H9 (cell line): ENCODE measurements around the gene SEMA6C. TPM values are rescaled to one million over a fixed set of nuclear protein-coding genes. Genes with fewer than 3 reads are reported as not detected.

Experiments
- DNase-seq: peaks from one replicate; pipeline ENCODE4 v3.0.0-alpha.2; 2017
- H2AFZ ChIP-seq: one replicate; pipeline ENCODE4 v1.6.1; 2013; ENCODE audit warnings: mild to moderate bottlenecking, low read length, control low read depth, moderate library complexity
- H2AK5ac ChIP-seq: 2 replicates; pipeline ENCODE4 v1.6.1; 2013; ENCODE audit warnings: low read length, control low read depth, mixed read lengths; ENCODE audit not compliant: insufficient read length
- H2BK120ac ChIP-seq: one replicate; pipeline ENCODE4 v1.6.1; 2013; ENCODE audit warnings: low read depth, mild to moderate bottlenecking, low read length, control low read depth, inconsistent platforms; ENCODE audit not compliant: poor library complexity, severe bottlenecking
- H2BK12ac ChIP-seq: 2 replicates; pipeline ENCODE4 v1.6.1; 2013; ENCODE audit warnings: low read length, control low read depth, mixed read lengths, low read depth; ENCODE audit not compliant: insufficient read length
- H2BK15ac ChIP-seq: 2 replicates; pipeline ENCODE4 v1.6.1; 2013; ENCODE audit warnings: low read depth, low read length, control low read depth
- H2BK20ac ChIP-seq: one replicate; pipeline ENCODE4 v1.6.1; 2013; ENCODE audit warnings: low read depth, mild to moderate bottlenecking, low read length, control low read depth, inconsistent platforms; ENCODE audit not compliant: poor library complexity, severe bottlenecking
- H2BK5ac ChIP-seq: 2 replicates; pipeline ENCODE4 v1.6.1; 2013; ENCODE audit warnings: low read length, control low read depth, mixed read lengths; ENCODE audit not compliant: insufficient read length
- H3K14ac ChIP-seq: 2 replicates; pipeline ENCODE4 v1.6.1; 2013; ENCODE audit warnings: low read length, control low read depth; ENCODE audit not compliant: insufficient read depth
- H3K18ac ChIP-seq: 2 replicates; pipeline ENCODE4 v1.6.1; 2013; ENCODE audit warnings: low read depth, mild to moderate bottlenecking, mixed read lengths, low read length, control low read depth; ENCODE audit not compliant: insufficient read length
- H3K23ac ChIP-seq: 2 replicates; pipeline ENCODE4 v1.6.1; 2013; ENCODE audit warnings: low read length, control low read depth, mixed read lengths, low read depth; ENCODE audit not compliant: insufficient read length
- H3K23me2 ChIP-seq: 2 replicates; pipeline ENCODE4 v1.6.1; 2013; ENCODE audit warnings: low read depth, mild to moderate bottlenecking, mixed read lengths, low read length, control low read depth; ENCODE audit not compliant: insufficient read length, poor library complexity, severe bottlenecking
- H3K27ac ChIP-seq: 2 replicates; pipeline ENCODE4 v1.5.1; 2013; ENCODE audit warnings: low read length, control low read depth, mixed read lengths, low read depth; ENCODE audit not compliant: insufficient read length
- H3K27me3 ChIP-seq: 2 replicates; pipeline ENCODE4 v1.6.1; 2013; ENCODE audit warnings: low read length, control low read depth, inconsistent platforms; ENCODE audit not compliant: insufficient read depth
- H3K4ac ChIP-seq: 2 replicates; pipeline ENCODE4 v1.6.1; 2013; ENCODE audit warnings: low read depth, mild to moderate bottlenecking, control low read depth, inconsistent platforms, low read length, moderate library complexity
- H3K4me1 ChIP-seq: 2 replicates; pipeline ENCODE4 v1.6.1; 2013; ENCODE audit warnings: low read length, control low read depth, inconsistent platforms; ENCODE audit not compliant: insufficient read depth
- H3K4me2 ChIP-seq: 2 replicates; pipeline ENCODE4 v1.6.1; 2013; ENCODE audit warnings: low read length, control low read depth, mixed read lengths; ENCODE audit not compliant: insufficient read length, insufficient read depth
- H3K56ac ChIP-seq: 2 replicates; pipeline ENCODE4 v1.6.1; 2013; ENCODE audit warnings: low read depth, mild to moderate bottlenecking, mixed read lengths, low read length, control low read depth; ENCODE audit not compliant: insufficient read length
- H3K79me1 ChIP-seq: 2 replicates; pipeline ENCODE4 v1.6.1; 2013; ENCODE audit warnings: low read depth, mild to moderate bottlenecking, moderate library complexity, low read length, control low read depth, inconsistent platforms; ENCODE audit not compliant: insufficient read depth, poor library complexity, severe bottlenecking
- H3K79me2 ChIP-seq: 2 replicates; pipeline ENCODE4 v1.6.1; 2013; ENCODE audit warnings: low read length, control low read depth, inconsistent platforms; ENCODE audit not compliant: insufficient read depth
- H3K9ac ChIP-seq: 2 replicates; pipeline ENCODE4 v1.6.1; 2013; ENCODE audit warnings: low read length, control low read depth, mixed read lengths; ENCODE audit not compliant: insufficient read length; ENCODE audit errors: extremely low read depth
- H3K9me3 ChIP-seq: one replicate; pipeline ENCODE4 v1.6.1; 2013; ENCODE audit warnings: low read depth, low read length, inconsistent platforms; ENCODE audit not compliant: control insufficient read depth
- H3T11ph ChIP-seq: one replicate; pipeline ENCODE4 v1.6.1; 2013; ENCODE audit warnings: mild to moderate bottlenecking, low read length, control low read depth, inconsistent platforms
- H4K20me1 ChIP-seq: one replicate; pipeline ENCODE4 v1.6.1; 2013; ENCODE audit not compliant: control insufficient read depth, insufficient read length, insufficient read depth
- H4K5ac ChIP-seq: 2 replicates; pipeline ENCODE4 v1.6.1; 2013; ENCODE audit warnings: low read depth, mild to moderate bottlenecking, mixed read lengths, low read length, control low read depth; ENCODE audit not compliant: insufficient read length
- H4K8ac ChIP-seq: replicated peaks from 2 replicates; pipeline ENCODE4 v1.6.1; 2013; ENCODE audit warnings: low read length, control low read depth, mixed read lengths, low read depth; ENCODE audit not compliant: insufficient read length
- H4K91ac ChIP-seq: 2 replicates; pipeline ENCODE4 v1.6.1; 2013; ENCODE audit warnings: low read depth, mild to moderate bottlenecking, moderate library complexity, mixed read lengths, low read length, control low read depth; ENCODE audit not compliant: insufficient read length
- H3K27ac Mint-ChIP-seq, 3 experiments: 2 replicates in 2 of 3; 3 replicates in 1 of 3; pipeline ENCODE4 v1.8.0; 2020 to 2021; ENCODE audit warnings: mixed read lengths in 3 of 3, mild to moderate bottlenecking in 1 of 3, moderate library complexity in 1 of 3
- H3K27me3 Mint-ChIP-seq: 2 replicates; pipeline ENCODE4 v1.8.0; 2021; ENCODE audit warnings: low read depth, mild to moderate bottlenecking, moderate library complexity, mixed read lengths
- H3K36me3 Mint-ChIP-seq, 3 experiments: 2 replicates in 2 of 3; 3 replicates in 1 of 3; pipeline ENCODE4 v1.8.0; 2020 to 2021; ENCODE audit warnings: low read depth in 3 of 3, mixed read lengths in 3 of 3; ENCODE audit not compliant: insufficient read depth in 1 of 3
- H3K4me1 Mint-ChIP-seq, 2 experiments: 2 replicates each; pipeline ENCODE4 v1.8.0; 2020; ENCODE audit warnings: mixed read lengths in 2 of 2
- H3K4me3 Mint-ChIP-seq, 2 experiments: 2 replicates in 1 of 2; 3 replicates in 1 of 2; pipeline ENCODE4 v1.8.0; 2020 to 2021; ENCODE audit warnings: mild to moderate bottlenecking in 2 of 2, mixed read lengths in 2 of 2, moderate library complexity in 1 of 2
- H3K9me3 Mint-ChIP-seq, 2 experiments: 2 replicates in 1 of 2; 3 replicates in 1 of 2; pipeline ENCODE4 v1.8.0; 2020; ENCODE audit warnings: mild to moderate bottlenecking in 2 of 2, mixed read lengths in 2 of 2, moderate library complexity in 1 of 2
- WGBS: extraction: QIAGEN DNeasy Blood & Tissue Kit; methylation state at CpG from one replicate; pipeline ENCODE4 v1.1.7; 2013; ENCODE audit warnings: missing lambda C conversion rate, low lambda C conversion rate, mixed read lengths; ENCODE audit not compliant: insufficient read length; ENCODE audit errors: extremely low coverage; 5-methylcytosine and 5-hydroxymethylcytosine counted together
- total RNA-seq: library from RNA; stranded (reverse); gene quantifications from 2 replicates; pipeline ENCODE4 v1.2.1, GENCODE V29; 2021
- TF ChIP-seq, protein P1 (sequence below): fragments of 200-600 bp; sonication (generic); conservative IDR thresholded peaks from 3 replicates; pipeline ENCODE4 v1.8.0; 2021; ENCODE audit warnings: antibody characterized with exemption, mild to moderate bottlenecking

SEMA6C gene
- total RNA-seq, 1 experiment from 2014 or later, result 12.3 TPM

DNA sequence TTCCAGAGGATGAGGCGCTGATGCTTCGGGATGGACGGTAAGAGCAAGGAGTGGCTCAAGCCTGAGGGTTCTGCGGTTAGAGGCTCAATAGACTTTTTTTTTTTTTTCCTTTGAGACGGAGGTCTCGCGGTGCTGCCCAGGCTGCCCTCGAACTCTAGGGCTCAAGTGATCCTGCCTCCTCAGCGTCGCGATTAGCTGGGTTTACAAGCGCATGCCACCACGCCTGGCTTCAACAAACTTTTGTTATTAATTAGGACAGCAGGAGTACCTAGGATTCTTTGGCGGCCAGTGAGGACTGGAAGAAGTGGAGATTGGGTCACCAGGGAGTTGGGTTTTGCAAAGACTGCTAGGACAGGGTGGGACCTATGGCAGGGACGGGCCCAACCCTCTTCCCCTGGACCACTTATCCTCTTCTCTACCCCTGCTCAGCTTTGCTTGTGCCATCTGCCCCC lies 20.1 kb upstream of the SEMA6C start:
- no peak overlapping the region for H2BK120ac ChIP-seq
- Mint-ChIP-seq H3K27me3 (peaks cover 3% of the 10 kb centered on the region; the same call in 1 of the 2 replicates), H3K27ac (peak overlapping the region; percentile 96 to 99 (median 98); a peak in 5 of 7 replicates), H3K36me3 (peaks cover 17 to 39% (median 37%) of the 10 kb centered on the region in 3 experiments; a peak in 6 of 7 replicates), H3K9me3 (no peaks in the 10 kb centered on the region; a peak in 1 of 5 replicates), H3K4me1 (peaks cover 22 to 27% of the 10 kb centered on the region in 2 experiments), H3K4me3 (peak overlapping the region; percentile 96 to 98)
- H3K18ac ChIP-seq, result no peak overlapping the region
- H4K91ac ChIP-seq, result no peak overlapping the region
- no peaks in the 10 kb centered on the region for H3K9me3 ChIP-seq
- peak overlapping the region; percentile 83 for H3K9ac ChIP-seq
- no CpG with 5 or more reads among the region's 15 CpGs for WGBS
- H3K27me3 ChIP-seq, result no peaks in the 10 kb centered on the region
- H3K56ac ChIP-seq, result no peak overlapping the region
- no peak overlapping the region for H2BK12ac ChIP-seq
- H3K27ac ChIP-seq, result no peak overlapping the region
- no peak overlapping the region for H3T11ph ChIP-seq
- H2BK20ac ChIP-seq, result no peak overlapping the region
- no peak overlapping the region for H3K23ac ChIP-seq
- TF ChIP-seq, protein P1, sequence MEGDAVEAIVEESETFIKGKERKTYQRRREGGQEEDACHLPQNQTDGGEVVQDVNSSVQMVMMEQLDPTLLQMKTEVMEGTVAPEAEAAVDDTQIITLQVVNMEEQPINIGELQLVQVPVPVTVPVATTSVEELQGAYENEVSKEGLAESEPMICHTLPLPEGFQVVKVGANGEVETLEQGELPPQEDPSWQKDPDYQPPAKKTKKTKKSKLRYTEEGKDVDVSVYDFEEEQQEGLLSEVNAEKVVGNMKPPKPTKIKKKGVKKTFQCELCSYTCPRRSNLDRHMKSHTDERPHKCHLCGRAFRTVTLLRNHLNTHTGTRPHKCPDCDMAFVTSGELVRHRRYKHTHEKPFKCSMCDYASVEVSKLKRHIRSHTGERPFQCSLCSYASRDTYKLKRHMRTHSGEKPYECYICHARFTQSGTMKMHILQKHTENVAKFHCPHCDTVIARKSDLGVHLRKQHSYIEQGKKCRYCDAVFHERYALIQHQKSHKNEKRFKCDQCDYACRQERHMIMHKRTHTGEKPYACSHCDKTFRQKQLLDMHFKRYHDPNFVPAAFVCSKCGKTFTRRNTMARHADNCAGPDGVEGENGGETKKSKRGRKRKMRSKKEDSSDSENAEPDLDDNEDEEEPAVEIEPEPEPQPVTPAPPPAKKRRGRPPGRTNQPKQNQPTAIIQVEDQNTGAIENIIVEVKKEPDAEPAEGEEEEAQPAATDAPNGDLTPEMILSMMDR, result no peak
- H3K79me2 ChIP-seq, result no peaks in the 10 kb centered on the region
- H3K4ac ChIP-seq, result no peak overlapping the region
- no peak overlapping the region for H4K5ac ChIP-seq
- H3K14ac ChIP-seq, result no peak overlapping the region
- H4K8ac ChIP-seq, result no peak overlapping the region
- H2BK15ac ChIP-seq, result no peak overlapping the region
- peaks cover 13% of the 10 kb centered on the region for H3K23me2 ChIP-seq
- H3K4me2 ChIP-seq, result peak overlapping the region; percentile 70
- H2AFZ ChIP-seq, result no peak overlapping the region
- no peak for DNase-seq
- no peaks in the 10 kb centered on the region for H3K79me1 ChIP-seq
- H2BK5ac ChIP-seq, result no peak overlapping the region
- no peak overlapping the region for H2AK5ac ChIP-seq
- H3K4me1 ChIP-seq, result 0 out of 2 replicates have a peak, but pooled peaks cover 4% of the 10 kb centered on the region
- H4K20me1 ChIP-seq, result no peaks in the 10 kb centered on the region
